Midbrain (tissue), 1 donor: ENCODE results near the gene SLIT1.

Source experiments
- DNase-seq: peaks from one replicate; lab custom pipeline; 2025; lab: John Stamatoyannopoulos, UW

The SLIT1 gene

DNA sequence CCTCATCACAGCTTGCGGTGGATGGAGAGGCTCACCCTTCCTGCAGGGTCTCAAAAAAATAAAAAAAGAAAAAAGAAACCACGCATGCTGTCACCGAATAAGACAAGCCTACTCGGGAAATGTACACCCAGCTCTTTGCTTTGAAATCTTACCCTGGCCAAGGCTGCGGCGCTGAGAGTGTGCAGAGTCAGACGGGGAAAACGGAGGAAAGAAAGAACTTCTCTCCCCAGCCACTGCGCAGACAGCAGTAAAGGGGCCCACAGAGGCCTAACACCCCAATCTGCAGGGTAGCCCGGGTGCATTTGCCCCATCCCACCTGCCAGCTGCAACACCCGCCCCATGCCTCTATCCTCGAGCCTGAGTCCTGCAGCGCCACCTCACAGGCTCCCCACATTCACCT, 14.8 kb downstream of the SLIT1 start:
- DNase-seq: no peak

GRCh38 chr10:97169911-97170693, 15.7 kb downstream of the SLIT1 start:
- no peak for DNase-seq

DNA sequence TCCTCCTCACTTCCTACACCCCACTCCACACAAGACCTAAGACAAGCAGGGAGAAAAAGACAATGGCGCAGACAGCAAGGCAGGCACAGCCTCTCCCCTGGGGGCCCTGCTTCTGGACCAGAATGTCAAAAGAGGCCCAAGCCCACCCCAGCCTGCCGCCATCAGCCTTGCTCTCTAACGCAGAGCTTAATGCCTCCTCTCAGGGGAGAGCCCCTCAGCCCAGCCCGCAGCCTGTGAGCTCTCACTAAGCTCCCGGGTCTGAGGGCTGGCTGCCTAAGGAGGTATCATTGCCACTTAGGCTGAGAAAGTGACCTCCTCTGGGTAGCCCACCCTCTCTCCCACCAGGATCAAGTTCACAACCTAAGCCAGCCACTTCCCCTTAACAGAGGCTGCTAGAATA, 16.7 kb downstream of the SLIT1 start:
- no peak for DNase-seq

- no peak for DNase-seq
These were observed 17.1 kb downstream of the SLIT1 start for GRCh38 chr10:97168645-97169044.

GRCh38 chr10:97165499-97165898, 20.3 kb downstream of the SLIT1 start:
- DNase-seq: no peak

- DNase-seq: no peak
These were observed 21.8 kb downstream of the SLIT1 start for GRCh38 chr10:97163781-97164501.

GRCh38 chr10:97163181-97163580, 22.6 kb downstream of the SLIT1 start:
- no peak for DNase-seq

- no peak for DNase-seq
These were observed 26.0 kb downstream of the SLIT1 start for GRCh38 chr10:97159646-97160305.

DNA sequence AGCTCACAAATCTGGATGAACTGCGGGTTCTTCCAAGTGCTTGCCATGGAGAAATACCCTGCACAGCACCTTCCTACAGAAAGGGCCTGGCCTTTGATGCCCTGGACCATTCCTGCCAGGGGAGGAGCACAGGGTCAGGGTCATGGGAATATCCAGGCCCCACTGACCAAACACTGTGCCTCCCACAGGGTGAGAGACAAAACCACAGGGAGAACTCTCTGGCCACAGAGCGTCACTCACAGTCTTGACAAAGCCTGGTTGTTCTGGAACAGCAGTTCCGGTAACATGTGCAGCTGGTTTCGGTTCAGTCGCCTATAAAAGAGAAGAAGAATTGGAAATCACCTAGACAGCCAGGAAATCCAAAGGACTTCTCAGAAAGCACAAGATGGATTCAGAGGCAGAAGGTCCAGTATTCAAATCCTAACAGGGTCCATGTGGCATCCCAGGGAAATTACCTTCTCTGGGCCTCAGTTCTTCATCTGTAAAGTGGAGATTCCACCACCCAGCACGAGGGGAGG, 28.1 kb downstream of the SLIT1 start:
- no peak for DNase-seq

- DNase-seq: no peak
These were observed 31.0 kb downstream of the SLIT1 start for GRCh38 chr10:97154781-97155180.

DNA sequence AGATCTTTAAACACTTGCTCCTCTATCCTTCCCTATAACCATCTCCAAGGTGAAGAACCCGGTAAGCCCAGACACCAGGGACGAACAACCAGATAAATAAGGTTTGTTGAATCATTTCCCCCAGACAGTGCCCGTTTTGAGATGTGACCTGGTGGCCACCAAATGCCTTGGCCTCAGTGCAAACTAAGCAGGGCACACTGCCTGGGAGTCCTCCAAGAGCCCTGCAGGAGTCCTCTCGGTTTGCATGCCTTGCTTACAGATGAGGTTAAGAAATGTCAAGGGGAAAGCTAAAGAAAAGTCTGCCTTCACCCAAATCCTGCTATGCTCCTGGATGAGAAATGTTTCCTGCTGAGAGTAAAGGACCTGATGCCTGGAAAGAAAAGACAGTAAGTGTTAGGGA, 31.6 kb downstream of the SLIT1 start:
- no peak for DNase-seq

GRCh38 chr10:97153270-97153850, 32.4 kb downstream of the SLIT1 start:
- DNase-seq: no peak

DNA sequence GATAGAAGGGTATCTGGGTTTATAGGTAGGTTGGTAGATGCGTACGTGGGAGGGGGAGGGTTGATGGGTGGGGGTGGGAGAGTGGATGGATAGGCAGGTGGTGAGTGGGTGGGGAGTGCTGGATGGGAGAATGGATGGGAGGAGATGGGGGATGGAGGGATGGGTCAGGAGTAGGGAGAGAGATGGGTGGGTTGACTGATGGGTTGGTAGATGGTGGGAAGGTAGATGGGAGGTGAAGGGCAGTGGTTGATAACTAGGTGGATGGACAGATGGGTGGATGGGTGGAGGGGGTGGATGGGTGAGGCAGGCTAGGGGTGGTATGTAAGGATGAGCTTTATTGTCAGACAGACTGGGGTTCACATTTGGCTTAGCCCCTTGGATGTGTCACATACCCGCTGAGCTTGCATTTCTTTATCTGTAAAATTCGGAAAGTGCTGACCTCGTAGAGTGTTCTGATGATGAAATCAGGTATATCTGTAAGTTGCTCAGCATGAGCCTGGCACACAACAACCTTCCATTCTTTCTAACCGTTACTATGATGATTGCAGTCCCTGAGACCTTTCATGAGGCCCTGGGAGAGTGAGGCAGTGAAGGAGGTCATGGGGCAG, 34.3 kb downstream of the SLIT1 start:
- no peak for DNase-seq

DNA sequence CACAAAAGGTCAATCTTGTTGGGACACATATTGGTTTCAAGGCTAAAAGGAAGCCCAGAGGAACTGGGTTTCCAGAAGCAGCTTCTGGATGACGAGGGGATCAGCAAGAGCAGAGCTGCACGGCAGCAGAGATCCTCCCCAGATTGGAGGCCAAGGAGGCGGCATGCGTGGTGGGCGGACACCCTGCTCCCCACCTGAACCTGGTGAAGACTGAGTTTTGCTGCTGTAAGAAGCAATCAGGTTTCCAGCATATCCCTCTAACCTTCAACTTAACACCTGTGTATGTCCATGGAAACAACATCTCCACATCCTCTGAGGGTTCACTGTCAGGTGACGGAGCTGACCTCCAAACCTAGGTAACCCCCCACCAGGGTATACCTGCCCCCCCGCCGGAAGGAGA, 35.1 kb downstream of the SLIT1 start:
- DNase-seq: no peak

- no peak for DNase-seq
These were observed 35.7 kb downstream of the SLIT1 start for GRCh38 chr10:97150013-97150595.

DNA sequence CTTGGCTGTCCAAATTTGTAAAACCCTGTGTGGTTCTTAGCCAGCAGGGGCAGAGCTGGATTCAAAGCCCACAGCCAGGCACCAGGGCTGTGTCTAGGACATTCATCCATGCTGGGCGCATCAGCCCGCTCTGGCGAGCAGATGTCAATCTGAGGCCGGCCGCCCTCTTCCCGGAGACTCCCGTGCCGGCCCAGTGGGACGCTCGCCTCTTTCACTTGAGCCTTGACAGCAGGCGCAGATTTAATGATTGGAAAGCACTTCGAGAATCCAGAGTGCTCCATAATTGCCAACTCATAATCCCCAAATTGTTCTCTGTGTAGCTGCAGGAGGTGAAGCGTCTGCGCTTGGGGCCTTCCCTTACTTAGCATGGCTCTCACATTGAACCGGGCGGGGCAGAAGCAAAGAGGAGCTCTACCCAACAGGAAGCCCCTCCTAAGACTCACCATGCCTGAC, 36.7 kb downstream of the SLIT1 start:
- DNase-seq: no peak

DNA sequence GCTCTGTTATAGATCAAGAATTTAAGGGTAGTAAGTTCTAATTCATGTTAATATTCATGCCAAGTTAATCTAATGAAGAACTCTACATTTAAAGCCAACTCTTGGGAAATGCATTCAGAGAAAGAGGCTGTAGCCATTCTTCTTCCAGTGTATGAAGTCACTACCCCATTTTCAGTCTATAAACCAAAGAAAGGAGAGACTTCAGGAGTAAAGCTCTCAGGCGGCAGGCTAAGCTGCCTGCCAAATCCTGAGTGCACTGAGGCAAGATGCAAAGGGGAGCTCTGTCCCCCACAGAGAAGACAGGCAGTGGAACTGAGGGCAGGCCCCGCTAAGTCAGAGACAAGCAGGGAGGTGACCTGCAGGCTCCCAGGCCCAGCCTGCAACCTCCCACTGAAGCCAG, 41.5 kb downstream of the SLIT1 start:
- DNase-seq: no peak

- DNase-seq: no peak
These were observed 42.9 kb downstream of the SLIT1 start for GRCh38 chr10:97142834-97143233.

DNA sequence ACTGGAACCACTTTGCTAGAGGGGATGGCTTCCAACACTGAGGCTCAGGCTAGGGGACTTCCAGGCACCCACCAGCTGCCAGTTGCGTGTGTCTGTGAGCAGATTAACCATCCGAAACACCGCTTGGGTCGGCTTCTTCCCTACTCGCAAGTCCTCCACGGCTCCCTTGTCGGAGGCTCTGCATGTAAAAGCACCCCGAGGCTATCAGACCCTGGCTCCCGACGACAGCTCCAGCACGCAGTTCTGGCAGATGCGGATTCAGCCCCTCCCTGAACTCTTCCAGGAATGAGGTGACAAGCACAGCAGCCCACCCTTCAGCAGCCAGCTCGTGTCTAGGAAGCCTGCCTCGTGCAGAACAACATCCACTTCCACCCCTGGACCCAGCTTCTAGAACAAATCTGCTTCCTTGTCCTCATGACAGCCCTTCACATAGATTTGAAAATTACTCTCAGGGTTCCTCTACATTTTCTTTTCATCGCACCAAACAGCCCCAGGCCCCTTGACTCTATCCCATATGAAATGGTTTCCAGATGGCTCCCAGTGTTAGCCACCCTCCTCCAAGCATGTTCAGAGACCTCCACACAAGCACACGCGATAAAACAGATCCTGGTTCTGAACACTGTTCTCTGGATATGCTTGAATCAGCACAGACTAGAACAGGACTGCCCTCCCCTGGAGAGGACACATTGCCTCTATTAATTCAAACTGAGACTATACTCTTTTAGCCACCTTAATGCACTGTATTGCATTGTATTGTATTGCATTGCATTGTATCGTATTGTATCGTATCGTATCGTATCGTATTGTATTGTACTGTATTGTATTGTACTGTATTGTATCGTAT, 44.6 kb downstream of the SLIT1 start:
- no peak for DNase-seq

- no peak for DNase-seq
These were observed 45.5 kb downstream of the SLIT1 start for GRCh38 chr10:97140049-97140846.
